GM13976 (cell line): ENCODE results near the gene MSMB.

ENCODE experiments used
- DNase-seq: peaks from one replicate; pipeline ENCODE4 v3.0.0; 2012; ENCODE audit warnings: low spot score
- CTCF ChIP-seq: IDR thresholded peaks from 2 replicates; pipeline ENCODE4 v1.5.1; 2012; ENCODE audit warnings: borderline replicate concordance, mild to moderate bottlenecking; ENCODE audit not compliant: insufficient read depth; ENCODE audit errors: extremely low read depth, missing control alignments, control extremely low read depth
- in situ Hi-C: fragments of 300-500 bp; cut with MboI; formaldehyde crosslinking; loops from one replicate; pipeline ENCODE4 v1.12.0; 2022; ENCODE audit warnings: low sequenced_read_pairs, mixed read lengths, inconsistent platforms; ENCODE audit not compliant: unreplicated experiment

Gene MSMB

GRCh38 chr10:46031648-46032532 is 14.2 kb downstream of the MSMB start:
- DNase-seq, result no peak
- TF ChIP-seq CTCF, result no peak
- in situ Hi-C loops, result no loop called here

- peak; percentile 98 for DNase-seq
- in situ Hi-C loops, result no loop called here
- TF ChIP-seq CTCF, result peak; percentile 83
Observed at GRCh38 chr10:46030091-46030937, 15.8 kb downstream of the MSMB start, which contains the start of gene NCOA4. TSS of gene NCOA4 (minus strand) at chr10:46030623. CDS start at chr10:46016680, 13,943 bp downstream.

DNA sequence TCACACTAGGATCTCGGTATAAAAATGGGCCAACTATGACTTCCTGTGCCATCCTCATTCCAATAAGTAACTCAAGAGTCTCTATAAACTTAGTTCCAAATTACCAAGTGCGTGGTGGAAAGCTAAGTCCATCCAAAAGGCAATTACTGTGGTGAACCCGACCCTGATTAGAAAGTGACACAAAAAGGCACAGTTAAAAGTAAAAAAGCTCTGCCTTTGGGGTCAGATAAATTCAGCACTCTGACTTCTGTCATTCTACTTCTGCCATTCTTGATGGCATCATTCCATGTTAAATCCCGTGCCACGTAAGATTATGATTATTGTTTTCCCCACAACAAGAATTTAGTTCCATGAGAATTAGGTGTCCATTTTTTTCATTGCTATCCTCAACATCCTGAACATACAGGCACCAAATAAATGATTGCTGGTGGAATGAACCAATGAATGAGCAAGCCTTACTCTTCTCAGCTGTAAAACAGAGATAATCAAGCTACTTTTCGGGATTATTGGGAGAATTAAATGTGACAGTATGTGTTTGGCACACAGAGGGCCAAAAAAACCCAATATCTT is 16.5 kb downstream of the MSMB start:
- TF ChIP-seq CTCF, result no peak
- no peak for DNase-seq
- in situ Hi-C loops, result no loop called here

DNA sequence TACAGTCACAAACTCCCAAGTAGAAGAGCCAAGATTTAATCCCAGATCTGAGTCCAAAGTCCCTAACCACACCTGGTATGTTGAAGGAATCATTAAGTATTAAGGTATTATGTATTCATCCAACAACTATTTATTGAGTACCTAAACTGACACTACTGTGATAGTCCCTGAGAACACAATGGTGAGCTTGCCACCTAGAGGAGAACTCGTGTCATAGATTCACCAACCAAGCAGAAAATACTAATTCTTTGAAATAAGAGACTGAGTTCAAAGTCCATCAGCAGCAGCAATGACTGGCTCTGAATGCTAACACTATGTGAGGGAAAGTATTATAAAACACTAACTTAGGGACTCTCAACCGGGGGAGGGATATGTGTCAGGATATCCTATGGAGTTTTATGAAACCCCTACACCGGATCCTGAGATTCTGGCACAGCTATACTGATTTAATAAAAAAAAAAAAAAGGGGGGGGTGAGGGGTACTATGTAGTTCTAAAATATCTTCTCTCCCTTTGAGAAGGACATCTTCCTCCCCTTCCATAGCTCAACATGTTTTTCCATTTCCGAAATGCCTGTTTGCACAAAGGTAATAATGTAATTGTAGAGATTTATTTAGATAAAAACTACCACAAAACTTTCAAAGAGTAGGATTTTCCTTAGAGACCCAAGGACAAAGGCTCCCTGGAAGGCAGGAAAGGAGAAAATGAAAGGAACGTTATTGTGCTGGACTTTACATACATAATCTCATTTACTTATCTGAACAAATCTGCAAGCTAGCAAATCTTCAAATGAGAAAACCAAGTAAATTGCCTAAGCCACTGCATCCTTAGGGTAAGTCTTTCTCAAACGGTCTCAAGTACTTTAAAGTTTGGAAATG is 17.2 kb downstream of the MSMB start:
- TF ChIP-seq CTCF, result peak; percentile 61
- in situ Hi-C loops, result no loop called here

GRCh38 chr10:46026106-46026505 is 20.0 kb downstream of the MSMB start:
- TF ChIP-seq CTCF, result no peak
- DNase-seq, result no peak
- in situ Hi-C loops, result no loop called here

More for the DNA sequence above, 17.2 kb downstream of the MSMB start:
- DNase-seq, result peak; percentile 66

GRCh38 chr10:46025406-46025805 is 20.7 kb downstream of the MSMB start:
- in situ Hi-C loops, result no loop called here
- no peak for DNase-seq
- TF ChIP-seq CTCF, result no peak
